ENCODE results near the gene INTS11.

DNA sequence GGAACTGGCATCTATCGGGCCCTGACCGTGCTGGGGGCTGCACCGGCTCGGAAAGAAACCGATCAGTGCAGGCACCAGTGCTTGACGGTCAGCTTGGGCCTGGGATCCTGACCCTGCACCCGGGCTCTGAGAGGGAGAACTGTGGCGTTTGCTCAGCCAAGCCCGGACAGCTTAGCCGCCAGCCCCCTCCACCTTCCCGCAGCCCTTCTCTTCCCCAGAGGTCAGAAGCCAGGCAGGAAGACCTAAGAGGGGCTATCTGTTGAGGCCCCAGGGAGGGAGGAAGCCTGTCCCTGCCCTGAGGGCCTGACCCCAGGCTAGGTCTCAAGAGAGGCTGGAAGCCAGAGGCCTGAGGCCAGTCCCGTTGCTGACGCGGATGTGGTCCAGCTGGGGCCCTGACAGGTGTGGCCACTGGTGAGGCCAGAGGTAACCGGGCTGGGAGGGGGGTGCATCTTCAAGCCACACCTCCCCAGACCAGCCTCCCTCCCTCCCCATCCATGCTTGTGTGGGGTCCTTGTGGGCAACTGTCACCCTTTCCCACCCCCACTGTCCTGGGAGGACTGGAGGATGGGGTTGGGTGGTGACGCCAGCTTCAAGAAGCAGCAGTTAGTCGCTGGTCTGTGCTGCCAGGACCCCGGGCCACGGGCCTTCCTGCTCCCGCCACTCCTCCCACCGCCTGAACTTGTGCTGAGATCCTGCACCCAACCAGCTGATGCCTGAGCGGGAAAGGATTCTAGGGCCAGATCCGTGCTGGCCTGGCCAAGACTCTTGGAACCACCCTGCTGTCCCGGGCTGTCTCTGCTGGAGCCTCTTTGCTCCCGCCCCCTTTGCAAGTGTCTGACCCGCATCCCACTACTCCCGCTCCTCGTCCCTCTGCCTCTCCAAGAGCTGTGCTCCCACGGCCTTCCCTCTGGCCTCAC, 27.3 kb upstream of the INTS11 start:
- TF ChIP-seq, protein P1, sequence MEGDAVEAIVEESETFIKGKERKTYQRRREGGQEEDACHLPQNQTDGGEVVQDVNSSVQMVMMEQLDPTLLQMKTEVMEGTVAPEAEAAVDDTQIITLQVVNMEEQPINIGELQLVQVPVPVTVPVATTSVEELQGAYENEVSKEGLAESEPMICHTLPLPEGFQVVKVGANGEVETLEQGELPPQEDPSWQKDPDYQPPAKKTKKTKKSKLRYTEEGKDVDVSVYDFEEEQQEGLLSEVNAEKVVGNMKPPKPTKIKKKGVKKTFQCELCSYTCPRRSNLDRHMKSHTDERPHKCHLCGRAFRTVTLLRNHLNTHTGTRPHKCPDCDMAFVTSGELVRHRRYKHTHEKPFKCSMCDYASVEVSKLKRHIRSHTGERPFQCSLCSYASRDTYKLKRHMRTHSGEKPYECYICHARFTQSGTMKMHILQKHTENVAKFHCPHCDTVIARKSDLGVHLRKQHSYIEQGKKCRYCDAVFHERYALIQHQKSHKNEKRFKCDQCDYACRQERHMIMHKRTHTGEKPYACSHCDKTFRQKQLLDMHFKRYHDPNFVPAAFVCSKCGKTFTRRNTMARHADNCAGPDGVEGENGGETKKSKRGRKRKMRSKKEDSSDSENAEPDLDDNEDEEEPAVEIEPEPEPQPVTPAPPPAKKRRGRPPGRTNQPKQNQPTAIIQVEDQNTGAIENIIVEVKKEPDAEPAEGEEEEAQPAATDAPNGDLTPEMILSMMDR (optimal IDR thresholded peaks at IDR 0.05 in 1 of 3, IDR thresholded peaks at IDR 0.05 in 1 of 3, conservative IDR thresholded peaks at IDR 0.05 in 1 of 3; ENCODE audit: extremely low read depth in 1 of 3, insufficient read depth in 2 of 3, low read length in 3 of 3), result no peak
- TF ChIP-seq EZH2 (IDR thresholded peaks at IDR 0.05; ENCODE audit: low read length), result no peak
